ENCODE measurements around the gene KDM8. TPM values are rescaled to one million over a fixed set of nuclear protein-coding genes. Genes with fewer than 3 reads are reported as not detected.

Gene KDM8
- total and polyA plus RNA-seq, 9 of the 15 experiments (the other 6 are each of a cell fraction or from before 2014, with no cell fraction given), result 0.61 to 9.1 (median 5.4) TPM

GRCh38 chr16:27220120-27220519 lies 16.8 kb downstream of the KDM8 start:
- Histone ChIP-seq H4K20me1 (replicated peaks; ENCODE audit: control insufficient read depth, insufficient read depth, low read length) (no peaks in the 10 kb centered on the region), H3K4me3 (no peak overlapping the region), H3K4me2 (ENCODE audit: insufficient read depth, low read length) (no peak overlapping the region), H3K36me3 (ENCODE audit: control insufficient read depth, insufficient read depth, low read length) (peaks cover 8% of the 10 kb centered on the region; the same call in 2 of the 3 replicates), H3K9me1 (ENCODE audit: control insufficient read depth, insufficient read depth, low read length) (no peaks in the 10 kb centered on the region), H2AFZ (ENCODE audit: low read depth, low read length) (no peak overlapping the region), H3K9ac (ENCODE audit: insufficient read depth in 1 of 2, low read depth in 2 of 2, low read length in 2 of 2) (no peak overlapping the region), H3K9me3 (replicated peaks; ENCODE audit: control insufficient read depth, insufficient read depth, low read depth, low read length) (no peaks in the 10 kb centered on the region), H3K27ac (ENCODE audit: extremely low read depth, low read depth, low read length) (no peak overlapping the region), H3K79me2 (ENCODE audit: control insufficient read depth, insufficient read depth, low read length) (no peaks in the 10 kb centered on the region), H3K27me3 (ENCODE audit: control insufficient read depth in 2 of 2, insufficient read depth in 2 of 2, low read length in 2 of 2) (no peaks in the 10 kb centered on the region), H3K4me1 (replicated peaks in 1 of 2; ENCODE audit: control insufficient read depth in 2 of 2, insufficient read depth in 2 of 2, low read length in 2 of 2) (peaks cover 0 to 15% of the 10 kb centered on the region in 2 experiments; a peak in 2 of 5 replicates)
- DNase-seq (ENCODE audit: extremely low read depth in 1 of 4, low spot score in 3 of 4) (no peak), FAIRE-seq (no peak), ATAC-seq (no peak)
- no TSS peak for BruUV-seq (replicated peaks)
- in situ Hi-C loops (cut with MboI), result no loop called here
- CTCF ChIA-PET (ENCODE audit: low intra/inter-chr PET ratio), result no interaction called here
- POLR2A ChIA-PET, result no interaction called here
- TF ChIP-seq, protein P1, sequence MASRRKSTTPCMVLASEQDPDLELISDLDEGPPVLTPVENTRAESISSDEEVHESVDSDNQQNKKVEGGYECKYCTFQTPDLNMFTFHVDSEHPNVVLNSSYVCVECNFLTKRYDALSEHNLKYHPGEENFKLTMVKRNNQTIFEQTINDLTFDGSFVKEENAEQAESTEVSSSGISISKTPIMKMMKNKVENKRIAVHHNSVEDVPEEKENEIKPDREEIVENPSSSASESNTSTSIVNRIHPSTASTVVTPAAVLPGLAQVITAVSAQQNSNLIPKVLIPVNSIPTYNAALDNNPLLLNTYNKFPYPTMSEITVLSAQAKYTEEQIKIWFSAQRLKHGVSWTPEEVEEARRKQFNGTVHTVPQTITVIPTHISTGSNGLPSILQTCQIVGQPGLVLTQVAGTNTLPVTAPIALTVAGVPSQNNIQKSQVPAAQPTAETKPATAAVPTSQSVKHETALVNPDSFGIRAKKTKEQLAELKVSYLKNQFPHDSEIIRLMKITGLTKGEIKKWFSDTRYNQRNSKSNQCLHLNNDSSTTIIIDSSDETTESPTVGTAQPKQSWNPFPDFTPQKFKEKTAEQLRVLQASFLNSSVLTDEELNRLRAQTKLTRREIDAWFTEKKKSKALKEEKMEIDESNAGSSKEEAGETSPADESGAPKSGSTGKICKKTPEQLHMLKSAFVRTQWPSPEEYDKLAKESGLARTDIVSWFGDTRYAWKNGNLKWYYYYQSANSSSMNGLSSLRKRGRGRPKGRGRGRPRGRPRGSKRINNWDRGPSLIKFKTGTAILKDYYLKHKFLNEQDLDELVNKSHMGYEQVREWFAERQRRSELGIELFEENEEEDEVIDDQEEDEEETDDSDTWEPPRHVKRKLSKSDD (conservative IDR thresholded peaks at IDR 0.05; ENCODE audit: low read length), result no peak
- TF ChIP-seq ESRRA (IDR thresholded peaks at IDR 0.05; ENCODE audit: borderline replicate concordance, low read depth) (no peak), HCFC1 (IDR thresholded peaks at IDR 0.05; ENCODE audit: low read depth, low read length) (no peak)
- intact Hi-C loops (cut with micrococcal nuclease), result no loop called here
- WGBS (ENCODE audit: insufficient coverage, low coverage, missing lambda C conversion rate), result 81% methylated on average over 9 of the region's 9 CpGs

Measured in K562 (cell line).